MM.1S (cell line): Measurements from ENCODE around the gene TMEM127.

ENCODE experiments used
- CTCF ChIP-seq: fragments of 300-600 bp; sonication (generic); IDR thresholded peaks from 2 replicates; pipeline ENCODE4 v1.5.1; 2016; ENCODE audit warnings: antibody characterized with exemption, low read length, mixed read lengths
- EZH2 ChIP-seq: fragments of 300-600 bp; sonication (generic); optimal IDR thresholded peaks from 2 replicates; pipeline ENCODE3; 2017; ENCODE audit warnings: low read depth, mild to moderate bottlenecking, antibody characterized with exemption, low read length, mixed read lengths
- EZH2phosphoT487 ChIP-seq: fragments of 300-600 bp; sonication (generic); IDR thresholded peaks from 2 replicates; pipeline ENCODE4 v1.6.1; 2018; ENCODE audit warnings: antibody characterized with exemption, low read length

GRCh38 chr2:96208143-96209010, 57.4 kb downstream of the TMEM127 start, which contains the start of gene STARD7:
- TF ChIP-seq CTCF (no peak), EZH2phosphoT487 (no peak), EZH2 (no peak)
